GM19468 (cell line): Measurements from ENCODE around the gene LAP3.
"Not testable (repeated sequence)": the region's sequence is repeated elsewhere in the genome, so short reads cannot be mapped to it uniquely, and the experiment has no call there.

ENCODE experiments used
- ATAC-seq: cut with Tn5 transposase; IDR thresholded peaks from one replicate; pipeline ENCODE4 v1.9.1; 2021; ENCODE audit warnings: mild to moderate bottlenecking, moderate library complexity, moderate number of reproducible peaks; ENCODE audit not compliant: unreplicated experiment; ENCODE audit errors: extremely low read depth

Gene LAP3

GRCh38 chr4:17576932-17577664 lies at the start of gene LAP3:
TSS of gene LAP3 (plus strand) at chr4:17577198. CDS start at chr4:17577466, 268 bp downstream.
- peak; percentile 84 for ATAC-seq

- no peak for ATAC-seq
These were observed 48.3 kb upstream of the LAP3 start for GRCh38 chr4:17528551-17529165.

GRCh38 chr4:17531538-17532285 lies 45.3 kb upstream of the LAP3 start:
- no peak for ATAC-seq

- no peak for ATAC-seq
These were observed 42.3 kb upstream of the LAP3 start for GRCh38 chr4:17534705-17535104.

GRCh38 chr4:17535242-17535641 lies 41.8 kb upstream of the LAP3 start:
- no peak for ATAC-seq

- ATAC-seq, result no peak
These were observed 41.1 kb upstream of the LAP3 start for GRCh38 chr4:17535906-17536305.

GRCh38 chr4:17537060-17537459 lies 39.9 kb upstream of the LAP3 start:
- not testable (repeated sequence) for ATAC-seq

GRCh38 chr4:17544205-17544604 lies 32.8 kb upstream of the LAP3 start:
- no peak for ATAC-seq

GRCh38 chr4:17544831-17545234 lies 32.2 kb upstream of the LAP3 start:
- no peak for ATAC-seq

GRCh38 chr4:17545374-17546140 lies 31.4 kb upstream of the LAP3 start:
- no peak for ATAC-seq

GRCh38 chr4:17546222-17546621 lies 30.8 kb upstream of the LAP3 start:
- ATAC-seq, result no peak

- no peak for ATAC-seq
These were observed 30.3 kb upstream of the LAP3 start for GRCh38 chr4:17546678-17547077.

GRCh38 chr4:17550549-17550948 lies 26.4 kb upstream of the LAP3 start:
- ATAC-seq, result no peak

GRCh38 chr4:17552427-17552826 lies 24.6 kb upstream of the LAP3 start:
- ATAC-seq, result no peak

GRCh38 chr4:17554568-17554967 lies 22.4 kb upstream of the LAP3 start:
- no peak for ATAC-seq

GRCh38 chr4:17556498-17556897 lies 20.5 kb upstream of the LAP3 start:
- no peak for ATAC-seq

- ATAC-seq, result no peak
These were observed 19.1 kb upstream of the LAP3 start for GRCh38 chr4:17557880-17558279.

GRCh38 chr4:17558941-17559708 lies 17.9 kb upstream of the LAP3 start:
- ATAC-seq, result no peak

GRCh38 chr4:17559709-17560048 lies 17.3 kb upstream of the LAP3 start:
- no peak for ATAC-seq
